Stomach (tissue), 4 donors: ENCODE data around the gene ASPRV1.

Experiments used
- CTCF ChIP-seq, 7 experiments: fragments of 450-650 bp in 4 of 7; fragments of 200-600 bp in 3 of 7; sonication (generic) in 3 of 7; IDR thresholded peaks; one replicate each; pipeline ENCODE4 v1.5.1; 2016 to 2019; ENCODE audit warnings: antibody characterized with exemption in 7 of 7, control low read depth in 2 of 7, mild to moderate bottlenecking in 1 of 7
- EP300 ChIP-seq: sonication (generic); formaldehyde crosslinking; IDR thresholded peaks from one replicate; pipeline ENCODE4 v1.6.1; 2017; ENCODE audit warnings: antibody characterized with exemption
- POLR2A ChIP-seq, 4 donors: fragments of 450-650 bp; IDR thresholded peaks; one replicate each; pipeline ENCODE4 v1.6.1; 2016; ENCODE audit warnings: antibody characterized with exemption in 4 of 4, control low read depth in 2 of 4, mild to moderate bottlenecking in 1 of 4, moderate library complexity in 1 of 4

GRCh38 chr2:69918401-69918800 is 43.0 kb downstream of the ASPRV1 start:
- TF ChIP-seq CTCF (IDR thresholded peaks at IDR 0.05), result no peak
- no peak for TF ChIP-seq EP300
- no peak for TF ChIP-seq POLR2A (IDR thresholded peaks at IDR 0.05)
